Measurements from ENCODE around the gene ERG. TPM values are rescaled to one million over a fixed set of nuclear protein-coding genes. Genes with fewer than 3 reads are reported as not detected.

Gene ERG
- total and polyA plus RNA-seq, 9 of the 15 experiments (the other 6 are each of a cell fraction or from before 2014, with no cell fraction given), result 0.06 TPM; not detected in 8

DNA sequence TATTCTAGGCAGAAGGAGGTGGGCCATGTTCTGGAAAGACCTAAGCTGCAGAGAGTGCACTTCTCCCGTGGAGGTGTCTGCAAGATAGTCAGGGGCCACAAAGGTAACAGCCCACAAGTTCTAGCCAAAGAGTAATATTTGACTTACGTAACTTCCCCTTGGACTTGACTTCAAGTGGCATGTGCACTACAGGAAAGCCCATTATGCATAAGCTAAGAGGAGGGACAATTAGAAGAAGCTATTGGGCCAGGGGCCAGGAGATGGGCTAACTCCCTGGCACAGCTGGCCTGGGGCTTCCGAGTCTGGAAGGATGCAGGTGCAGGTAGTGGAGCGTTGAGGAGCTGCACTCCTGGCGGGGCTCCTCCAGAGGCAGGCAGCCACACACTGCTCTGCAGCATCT, 58.3 kb downstream of the ERG start (continued):
- no peak for TF ChIP-seq ARID4B (CRISPR knock-in tag; IDR thresholded peaks at IDR 0.05)
- no peak for TF ChIP-seq POLR2A (conservative IDR thresholded peaks at IDR 0.05)
- TF ChIP-seq TOE1 (IDR thresholded peaks at IDR 0.05; ENCODE audit: borderline replicate concordance), result no peak
- no peak for TF ChIP-seq TOE1 (CRISPR knock-in tag; IDR thresholded peaks at IDR 0.05; ENCODE audit: borderline replicate concordance, low read depth)
- TF ChIP-seq RBFOX2 (IDR thresholded peaks at IDR 0.05; ENCODE audit: low read depth, low read length), result no peak
- TF ChIP-seq BCL6 (CRISPR knock-in tag; IDR thresholded peaks at IDR 0.05), result no peak
- no peak for TF ChIP-seq MYBL2 (IDR thresholded peaks at IDR 0.05; ENCODE audit: low read depth)
- no peak for TF ChIP-seq MYBL2 (CRISPR knock-in tag; IDR thresholded peaks at IDR 0.05; ENCODE audit: borderline replicate concordance)
- no peak for TF ChIP-seq SRF (CRISPR knock-in tag; IDR thresholded peaks at IDR 0.05)
- TF ChIP-seq ELF1 (tag; IDR thresholded peaks at IDR 0.05), result no peak
- no peak for TF ChIP-seq ZNF609 (CRISPR knock-in tag; IDR thresholded peaks at IDR 0.05; ENCODE audit: borderline replicate concordance)
- no peak for TF ChIP-seq PHB2 (IDR thresholded peaks at IDR 0.05; ENCODE audit: low read depth)
- TF ChIP-seq ZNF398 (CRISPR knock-in tag; IDR thresholded peaks at IDR 0.05), result no peak
- no peak for TF ChIP-seq ETV1 (tag; conservative IDR thresholded peaks at IDR 0.05; ENCODE audit: low read depth)
- no peak for TF ChIP-seq SNRNP70 (optimal IDR thresholded peaks at IDR 0.05; ENCODE audit: low read depth, low read length)
- no peak for TF ChIP-seq SIRT6 (IDR thresholded peaks at IDR 0.05; ENCODE audit: low read depth, low read length)
- TF ChIP-seq HNRNPH1 (optimal IDR thresholded peaks at IDR 0.05; ENCODE audit: low read depth, low read length), result no peak
